Endothelial cell of umbilical vein (primary cell): ENCODE data around the gene SLIT2. TPM values are rescaled to one million over a fixed set of nuclear protein-coding genes. Genes with fewer than 3 reads are reported as not detected.

Experiments used
- BruUV-seq: library from RNA; stranded (reverse); fragments of 400-500 nt; replicated peaks from 2 replicates; lab custom pipeline; 2021; lab: Mats Ljungman, UMichigan
- CTCF ChIA-PET: fragments of 300-600, 350-600 bp; sonication (Branson Sonifier 250); formaldehyde crosslinking; loops from one replicate; lab custom pipeline; 2021; ENCODE audit warnings: antibody characterized with exemption, inconsistent platforms; lab: Charles Lee
- POLR2A ChIA-PET: fragments of 300-600, 350-600 bp; sonication (Branson Sonifier 250); formaldehyde crosslinking; loops from one replicate; lab custom pipeline; 2021; ENCODE audit warnings: antibody characterized with exemption, inconsistent platforms; lab: Charles Lee
- DNase-seq: peaks from one replicate; pipeline ENCODE4 v3.0.0-alpha.2; 2011; ENCODE audit warnings: low read depth, low spot score
- FAIRE-seq: peaks from 2 replicates; lab custom pipeline; 2011; peaks lifted over from hg19 to GRCh38; lab: Jason Lieb, UNC
- H2AFZ ChIP-seq: 2 replicates; pipeline ENCODE4 v1.6.0; 2012; ENCODE audit warnings: low read depth, low read length, control low read depth, inconsistent platforms
- H3K27ac ChIP-seq: 2 replicates; pipeline ENCODE4 v1.5.1; 2011; ENCODE audit warnings: low read depth, mild to moderate bottlenecking, control low read depth, low read length, moderate library complexity; ENCODE audit not compliant: insufficient read depth
- H3K27me3 ChIP-seq, 2 experiments: 2 replicates each; pipeline versions ENCODE4 v1.6.0 to v1.6.1; 2011; ENCODE audit warnings: low read length in 2 of 2, mixed read lengths in 1 of 2; ENCODE audit not compliant: control insufficient read depth in 2 of 2, insufficient read depth in 2 of 2
- H3K36me3 ChIP-seq, 2 experiments: 2 replicates in 1 of 2; 3 replicates in 1 of 2; pipeline ENCODE4 v1.5.1; 2011; ENCODE audit warnings: low read length in 2 of 2, mild to moderate bottlenecking in 1 of 2, moderate library complexity in 1 of 2; ENCODE audit not compliant: control insufficient read depth in 2 of 2, insufficient read depth in 2 of 2; ENCODE audit errors: extremely low read depth in 1 of 2
- H3K4me1 ChIP-seq: 3 replicates; pipeline ENCODE4 v1.5.1; 2011; ENCODE audit warnings: mild to moderate bottlenecking, low read length; ENCODE audit not compliant: control insufficient read depth, insufficient read depth; ENCODE audit errors: extremely low read depth
- H3K4me2 ChIP-seq: 2 replicates; pipeline ENCODE4 v1.6.1; 2011; ENCODE audit warnings: low read length, control low read depth, mixed read lengths; ENCODE audit not compliant: insufficient read depth
- H3K4me3 ChIP-seq, 3 experiments: fragments of 200-600 bp in 1 of 3; sonication (generic), shearing (Covaris generic) in 1 of 3; replicated peaks in 1 of 3; 2 replicates each; pipeline ENCODE4 v1.5.1; 2011 to 2016; ENCODE audit warnings: control low read depth in 3 of 3, low read length in 3 of 3, mild to moderate bottlenecking in 2 of 3, inconsistent platforms in 1 of 3, low read depth in 1 of 3, moderate library complexity in 1 of 3; ENCODE audit not compliant: insufficient read depth in 1 of 3
- H3K79me2 ChIP-seq: 2 replicates; pipeline ENCODE4 v1.6.0; 2012; ENCODE audit warnings: low read length, inconsistent platforms; ENCODE audit not compliant: control insufficient read depth, insufficient read depth
- H3K9ac ChIP-seq: replicated peaks from 2 replicates; pipeline ENCODE3; 2011; ENCODE audit warnings: low read length, control low read depth; ENCODE audit not compliant: insufficient read depth; ENCODE audit errors: extremely low read depth
- H3K9me1 ChIP-seq: replicated peaks from 3 replicates; pipeline ENCODE4 v1.6.0; 2011; ENCODE audit warnings: mild to moderate bottlenecking, low read length; ENCODE audit not compliant: control insufficient read depth, insufficient read depth; ENCODE audit errors: extremely low read depth
- H3K9me3 ChIP-seq: replicated peaks from 2 replicates; pipeline ENCODE4 v1.5.1; 2012; ENCODE audit warnings: low read length, inconsistent platforms; ENCODE audit not compliant: control insufficient read depth, insufficient read depth
- H4K20me1 ChIP-seq: replicated peaks from 2 replicates; pipeline ENCODE3; 2011; ENCODE audit warnings: mild to moderate bottlenecking, low read length; ENCODE audit not compliant: control insufficient read depth, insufficient read depth; ENCODE audit errors: extremely low read depth
- FOS ChIP-seq: IDR thresholded peaks from 2 replicates; pipeline ENCODE4 v1.6.1; 2011; ENCODE audit warnings: mild to moderate bottlenecking, low read length, moderate library complexity, borderline replicate concordance; ENCODE audit not compliant: insufficient read depth
- GATA2 ChIP-seq: IDR thresholded peaks from 2 replicates; pipeline ENCODE4 v1.7.0; 2011; ENCODE audit warnings: low read depth, mild to moderate bottlenecking, moderate library complexity, mixed read lengths, low read length; ENCODE audit not compliant: insufficient read length, insufficient read depth
- JUN ChIP-seq: IDR thresholded peaks from 2 replicates; pipeline ENCODE4 v1.6.1; 2011; ENCODE audit warnings: borderline replicate concordance, low read depth; ENCODE audit not compliant: insufficient read length, insufficient read depth
- POLR2A ChIP-seq: IDR thresholded peaks from 2 replicates; pipeline ENCODE4 v1.6.1; 2012; ENCODE audit warnings: low read depth, mild to moderate bottlenecking, control low read depth, low read length
- POLR2AphosphoS5 ChIP-seq: IDR thresholded peaks from 2 replicates; pipeline ENCODE4 v1.6.1; 2012; ENCODE audit warnings: low read depth, mild to moderate bottlenecking, control low read depth, low read length, moderate library complexity; ENCODE audit not compliant: insufficient read depth
- dilution Hi-C: fragments of 300-500 bp; cut with MboI; formaldehyde crosslinking; loops from one replicate; pipeline ENCODE4 v1.15.0; 2019; ENCODE audit warnings: low sequenced_read_pairs; ENCODE audit not compliant: extremely low pct_ligation_motif_present
- intact Hi-C: fragments of 100-400 bp; cut with micrococcal nuclease; formaldehyde crosslinking; loops from one replicate; pipeline ENCODE4 v1.10.0; 2022
- polyA plus RNA-seq, 4 experiments: library from polyadenylated mRNA; depleted of rRNA in 3 of 4; stranded (reverse) in 3 of 4; unstranded in 1 of 4; fragments of >200 nt; gene quantifications; 2 replicates each; pipeline versions ENCODE4 v1.2.1 to v1.2.3, GENCODE V29; 2011 to 2012; ENCODE audit warnings: missing spikeins in 1 of 4
- total RNA-seq: library from RNA; stranded (reverse); gene quantifications from 2 replicates; pipeline ENCODE4 v1.2.3, GENCODE V29; 2021

The SLIT2 gene
- total and polyA plus RNA-seq, 2 donors (not counting 3 experiments of a cell fraction or from before 2014, with no cell fraction given) = 9.3 to 22.2 TPM

DNA sequence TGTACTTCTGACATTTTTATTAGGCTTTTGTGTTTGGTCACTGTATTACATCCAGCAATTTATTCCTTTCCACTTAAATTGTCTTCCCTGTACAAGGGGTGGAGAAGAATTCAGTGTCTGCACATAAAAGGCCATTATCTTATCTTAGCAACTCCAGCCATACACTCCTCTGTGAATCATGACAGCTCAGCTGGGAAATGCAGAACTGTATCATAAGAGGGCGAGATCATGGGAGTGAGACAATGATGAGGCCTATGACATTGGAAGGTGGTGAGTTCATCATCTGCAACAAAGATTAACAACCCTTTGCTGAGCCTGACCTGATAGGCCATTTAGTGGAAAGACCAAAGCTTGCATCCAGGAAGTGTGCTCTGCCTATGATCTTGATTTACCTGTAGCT lies 33.3 kb downstream of the SLIT2 start:
- dilution Hi-C loops = no loop called here
- Histone ChIP-seq H3K4me1 (peaks cover 33% of the 10 kb centered on the region), H3K27ac (no peak overlapping the region), H3K9me1 (no peaks in the 10 kb centered on the region), H3K27me3 (no peaks in the 10 kb centered on the region), H3K4me2 (no peak overlapping the region), H3K9ac (no peak overlapping the region), H3K79me2 (no peaks in the 10 kb centered on the region), H3K4me3 (no peak overlapping the region), H3K9me3 (no peaks in the 10 kb centered on the region), H3K36me3 (no peaks in the 10 kb centered on the region), H2AFZ (no peak overlapping the region), H4K20me1 (no peaks in the 10 kb centered on the region)
- intact Hi-C loops = no loop called here
- POLR2A ChIA-PET = no interaction called here
- CTCF ChIA-PET = no interaction called here
- DNase-seq = peak; percentile 7
- BruUV-seq = no TSS peak
- no peak for FAIRE-seq
- no peak for TF ChIP-seq POLR2AphosphoS5
- TF ChIP-seq POLR2A = no peak
- TF ChIP-seq GATA2 = peak; percentile 30

DNA sequence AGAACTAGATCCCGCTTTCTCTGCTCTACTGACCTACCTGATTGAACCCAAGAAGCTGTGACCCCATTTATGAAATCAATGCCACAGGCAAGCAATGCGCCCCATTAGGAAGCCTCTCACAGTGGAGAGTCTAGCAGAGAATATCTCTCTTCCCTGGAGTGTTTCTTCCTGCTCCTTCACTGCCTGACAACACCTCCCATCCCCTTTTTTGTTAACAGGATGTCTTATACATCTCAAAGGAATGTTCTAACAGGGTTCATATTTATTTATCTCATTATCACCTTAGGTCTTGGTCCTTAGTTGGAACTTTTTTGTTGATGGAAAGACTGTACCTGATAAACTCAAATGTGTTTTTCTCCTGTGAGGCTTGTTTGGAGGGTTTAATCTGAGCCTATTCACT lies 35.5 kb downstream of the SLIT2 start:
- POLR2A ChIA-PET = no interaction called here
- FAIRE-seq = peak; percentile 62
- H4K20me1 ChIP-seq = no peaks in the 10 kb centered on the region
- peak overlapping the region in 1 of 3 experiments; percentile 15 for H3K4me3 ChIP-seq
- TF ChIP-seq FOS (peak; percentile 19), JUN (no peak)
- DNase-seq = peak; percentile 58
- no peaks in the 10 kb centered on the region for H3K9me3 ChIP-seq
- no TSS peak for BruUV-seq
- no peaks in the 10 kb centered on the region for H3K27me3 ChIP-seq
- peaks cover 33% of the 10 kb centered on the region for H3K4me1 ChIP-seq
- H3K4me2 ChIP-seq = peak overlapping the region; percentile 87
- H3K36me3 ChIP-seq = no peaks in the 10 kb centered on the region
- peak overlapping the region; percentile 48 for H3K9ac ChIP-seq
- H3K79me2 ChIP-seq = no peaks in the 10 kb centered on the region
- intact Hi-C loops (no loop called here), dilution Hi-C loops (no loop called here)
- H3K9me1 ChIP-seq = no peaks in the 10 kb centered on the region
- peak overlapping the region; percentile 85 for H2AFZ ChIP-seq
- CTCF ChIA-PET = interaction anchor here (0.9 to 1.4 kb wide), 4 partner anchors 17 to 39 kb away, joined by 3 to 4 read pairs (median 3); no protein-coding TSS in a partner anchor
- H3K27ac ChIP-seq = peak overlapping the region; percentile 89
